GM23338 (cell line): ENCODE results near the gene CRYBG1. TPM values are rescaled to one million over a fixed set of nuclear protein-coding genes. Genes with fewer than 3 reads are reported as not detected.

Experiments used
- ATAC-seq: fragments of 200-7000 bp; cut with Tn5 transposase; 3 replicates; pipeline ENCODE4 v1.9.1; 2020
- DNase-seq: peaks from one replicate; pipeline ENCODE4 v3.0.0-alpha.2; 2015; ENCODE audit warnings: low spot score
- H2AFZ ChIP-seq: fragments of 200-600 bp; sonication (generic); 2 replicates; pipeline ENCODE4 v1.8.0; 2016; ENCODE audit warnings: antibody characterized with exemption, mild to moderate bottlenecking, moderate library complexity
- H3F3A ChIP-seq: fragments of 200-600 bp; sonication (generic); replicated peaks from 2 replicates; pipeline ENCODE4 v1.8.0; 2017; ENCODE audit warnings: antibody characterized with exemption, mixed run types, low read depth
- H3K27ac ChIP-seq: fragments of 200-600 bp; sonication (generic); 2 replicates; pipeline ENCODE4 v1.6.1; 2016; ENCODE audit warnings: low read depth
- H3K27me3 ChIP-seq: fragments of 200-600 bp; sonication (generic); 2 replicates; pipeline ENCODE4 v1.8.0; 2016; ENCODE audit warnings: mild to moderate bottlenecking, mixed run types, moderate library complexity; ENCODE audit not compliant: insufficient read depth
- H3K36me3 ChIP-seq: fragments of 200-600 bp; sonication (generic); 2 replicates; pipeline ENCODE4 v1.8.0; 2016; ENCODE audit warnings: mild to moderate bottlenecking; ENCODE audit not compliant: insufficient read depth
- H3K4me1 ChIP-seq: fragments of 200-600 bp; sonication (generic); 2 replicates; pipeline ENCODE4 v1.8.0; 2016; ENCODE audit warnings: mild to moderate bottlenecking, moderate library complexity; ENCODE audit not compliant: insufficient read depth
- H3K4me2 ChIP-seq: fragments of 200-600 bp; sonication (generic); 2 replicates; pipeline ENCODE4 v1.7.1; 2017; ENCODE audit warnings: mixed run types
- H3K4me3 ChIP-seq: fragments of 200-600 bp; sonication (generic); 2 replicates; pipeline ENCODE4 v1.6.1; 2016; ENCODE audit warnings: mixed run types
- H3K79me2 ChIP-seq: fragments of 200-600 bp; sonication (generic); replicated peaks from 2 replicates; pipeline ENCODE4 v1.8.0; 2017; ENCODE audit warnings: mild to moderate bottlenecking; ENCODE audit not compliant: insufficient read depth
- H3K9me2 ChIP-seq: fragments of 200-600 bp; sonication (generic); 2 replicates; pipeline ENCODE4 v1.8.0; 2017; ENCODE audit not compliant: insufficient read depth
- H4K20me1 ChIP-seq: fragments of 200-600 bp; sonication (generic); replicated peaks from 2 replicates; pipeline ENCODE4 v1.8.0; 2017; ENCODE audit warnings: mild to moderate bottlenecking; ENCODE audit not compliant: insufficient read depth
- H3K27ac Mint-ChIP-seq: 2 replicates; pipeline ENCODE4 v1.8.0; 2020; ENCODE audit warnings: inconsistent platforms, mild to moderate bottlenecking, moderate library complexity, mixed read lengths
- H3K27me3 Mint-ChIP-seq: 3 replicates; pipeline ENCODE4 v1.8.0; 2022; ENCODE audit warnings: low read depth, mild to moderate bottlenecking, moderate library complexity, mixed read lengths, inconsistent platforms; ENCODE audit not compliant: insufficient read depth, poor library complexity
- H3K36me3 Mint-ChIP-seq: 3 replicates; pipeline ENCODE4 v1.8.0; 2021; ENCODE audit warnings: low read depth, mild to moderate bottlenecking, inconsistent platforms, moderate library complexity, mixed read lengths
- H3K4me1 Mint-ChIP-seq: 3 replicates; pipeline ENCODE4 v1.8.0; 2020; ENCODE audit warnings: mild to moderate bottlenecking, inconsistent platforms, mixed read lengths
- H3K4me3 Mint-ChIP-seq: 3 replicates; pipeline ENCODE4 v1.8.0; 2021; ENCODE audit warnings: moderate library complexity, mild to moderate bottlenecking, inconsistent platforms, mixed read lengths
- H3K9me3 Mint-ChIP-seq: 3 replicates; pipeline ENCODE4 v1.8.0; 2020; ENCODE audit warnings: moderate library complexity, mild to moderate bottlenecking, inconsistent platforms, mixed read lengths
- CREB1 ChIP-seq: fragments of 250-450 bp; sonication (Bioruptor Pico); IDR thresholded peaks from 2 replicates; pipeline ENCODE4 v1.5.0; 2020; ENCODE audit warnings: low read depth, mild to moderate bottlenecking, moderate library complexity
- CTCF ChIP-seq, 2 experiments: fragments of 200-600 bp in 1 of 2; sonication (generic) in 1 of 2; conservative IDR thresholded peaks; 2 replicates each; pipeline versions ENCODE4 v1.5.1 to v1.6.1; 2016 to 2017; ENCODE audit warnings: antibody characterized with exemption in 2 of 2, low read depth in 2 of 2, mild to moderate bottlenecking in 2 of 2, moderate library complexity in 1 of 2
- EZH2phosphoT487 ChIP-seq: fragments of 200-600 bp; sonication (generic); IDR thresholded peaks from one replicate; pipeline ENCODE4 v1.8.1; 2018; ENCODE audit warnings: antibody characterized with exemption; ENCODE audit not compliant: unreplicated experiment
- JUNB ChIP-seq: IDR thresholded peaks from one replicate; pipeline ENCODE4 v1.6.1; 2016; ENCODE audit warnings: antibody characterized with exemption; ENCODE audit not compliant: unreplicated experiment
- NANOG ChIP-seq: IDR thresholded peaks from 2 replicates; pipeline ENCODE4 v1.6.1; 2016; ENCODE audit warnings: antibody characterized with exemption, borderline replicate concordance
- POLR2AphosphoS5 ChIP-seq: IDR thresholded peaks from 2 replicates; pipeline ENCODE4 v1.6.1; 2016; ENCODE audit warnings: antibody characterized with exemption, low read depth
- REST ChIP-seq: IDR thresholded peaks from one replicate; pipeline ENCODE4 v1.6.1; 2018; ENCODE audit warnings: antibody characterized with exemption; ENCODE audit not compliant: unreplicated experiment
- STAT1 ChIP-seq: IDR thresholded peaks from one replicate; pipeline ENCODE4 v1.6.1; 2016; ENCODE audit warnings: antibody characterized with exemption; ENCODE audit not compliant: unreplicated experiment
- ZNF114 ChIP-seq: fragments of 250-450 bp; sonication (Bioruptor Pico); IDR thresholded peaks from 2 replicates; pipeline ENCODE4 v1.5.0; 2020; ENCODE audit warnings: mild to moderate bottlenecking, moderate library complexity
- ZNF331 ChIP-seq: fragments of 250-450 bp; sonication (Bioruptor Pico); IDR thresholded peaks from 2 replicates; pipeline ENCODE4 v1.5.0; 2020; ENCODE audit warnings: low read depth, mild to moderate bottlenecking, moderate library complexity
- polyA plus RNA-seq: library from polyadenylated mRNA; unstranded; fragments of >200 nt; fragmentation: Nextera tagmentation; extraction: Ambion mirVana; gene quantifications from 2 replicates; pipeline ENCODE4 v1.2.1, GENCODE V29; 2016
- total RNA-seq: library from RNA; depleted of rRNA; stranded (reverse); fragments of >200 nt; shearing (Covaris generic); gene quantifications from 2 replicates; pipeline ENCODE4 v1.2.3, GENCODE V29; 2014
- TF ChIP-seq, protein P1 (sequence below): IDR thresholded peaks from 2 replicates; pipeline ENCODE4 v1.6.1; 2016; ENCODE audit warnings: antibody characterized with exemption

Gene CRYBG1
- total and polyA plus RNA-seq, 2 experiments from 2014 or later = 3.7 to 17.2 TPM

DNA sequence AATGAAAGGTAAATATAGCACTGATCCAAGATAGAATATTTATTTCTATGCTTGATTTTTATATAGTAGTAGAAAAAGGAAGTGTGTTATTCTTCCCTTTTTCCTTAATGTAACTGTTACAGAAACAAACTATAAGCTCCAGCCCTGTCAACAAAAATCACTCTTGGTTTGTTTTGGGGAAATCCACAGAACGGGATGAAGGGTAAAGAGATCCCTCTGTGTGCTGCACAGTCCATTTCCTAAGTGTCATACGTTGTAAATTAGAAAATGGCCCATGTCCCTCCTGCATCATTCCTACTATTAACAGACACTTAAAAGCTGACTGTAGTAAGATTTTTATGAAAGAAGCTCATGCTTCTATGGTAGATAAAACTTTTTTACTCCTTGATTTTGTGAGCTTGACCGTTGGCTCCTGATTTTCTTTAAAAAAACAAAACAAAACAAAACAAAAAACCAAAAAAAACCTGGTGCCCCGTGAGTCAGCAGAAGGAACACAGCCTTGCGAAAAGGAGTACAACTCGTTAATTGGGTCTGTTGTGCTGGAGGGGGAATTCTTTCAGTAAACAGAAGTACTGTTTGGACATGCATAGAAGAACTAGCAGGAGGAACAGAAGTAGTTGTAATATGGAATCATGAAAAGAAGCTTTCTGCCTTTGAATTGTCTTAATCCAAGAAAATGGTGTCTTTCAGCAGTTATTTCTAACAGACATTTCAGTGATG lies 201.3 kb downstream of the CRYBG1 start:
- Mint-ChIP-seq H3K36me3 (peaks cover 3% of the 10 kb centered on the region; the same call in 1 of the 3 replicates), H3K27ac (peak overlapping the region; percentile 73; the same call in 1 of the 2 replicates), H3K4me3 (no peak overlapping the region), H3K4me1 (peaks cover 15% of the 10 kb centered on the region), H3K9me3 (no peaks in the 10 kb centered on the region), H3K27me3 (peaks cover 2% of the 10 kb centered on the region)
- DNase-seq (no peak), ATAC-seq (no peak)
- Histone ChIP-seq H3K36me3 (no peaks in the 10 kb centered on the region), H3K27ac (no peak overlapping the region), H3K27me3 (no peaks in the 10 kb centered on the region), H3K4me3 (no peak overlapping the region), H3K9me2 (no peaks in the 10 kb centered on the region), H3K4me1 (peaks cover 9% of the 10 kb centered on the region), H3K4me2 (no peak overlapping the region), H2AFZ (no peak overlapping the region), H3F3A (no peaks in the 10 kb centered on the region), H3K79me2 (no peaks in the 10 kb centered on the region), H4K20me1 (no peaks in the 10 kb centered on the region)
- no peak for TF ChIP-seq REST
- no peak for TF ChIP-seq POLR2AphosphoS5
- TF ChIP-seq, protein P1, sequence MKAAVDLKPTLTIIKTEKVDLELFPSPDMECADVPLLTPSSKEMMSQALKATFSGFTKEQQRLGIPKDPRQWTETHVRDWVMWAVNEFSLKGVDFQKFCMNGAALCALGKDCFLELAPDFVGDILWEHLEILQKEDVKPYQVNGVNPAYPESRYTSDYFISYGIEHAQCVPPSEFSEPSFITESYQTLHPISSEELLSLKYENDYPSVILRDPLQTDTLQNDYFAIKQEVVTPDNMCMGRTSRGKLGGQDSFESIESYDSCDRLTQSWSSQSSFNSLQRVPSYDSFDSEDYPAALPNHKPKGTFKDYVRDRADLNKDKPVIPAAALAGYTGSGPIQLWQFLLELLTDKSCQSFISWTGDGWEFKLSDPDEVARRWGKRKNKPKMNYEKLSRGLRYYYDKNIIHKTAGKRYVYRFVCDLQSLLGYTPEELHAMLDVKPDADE = no peak
- TF ChIP-seq CTCF (conservative IDR thresholded peaks at IDR 0.05; ENCODE audit: low read depth in 2 of 2) = no peak
- TF ChIP-seq EZH2phosphoT487 = no peak
- no peak for TF ChIP-seq NANOG
- no peak for TF ChIP-seq ZNF331
- TF ChIP-seq CREB1 (CRISPR knock-in tag) = no peak

DNA sequence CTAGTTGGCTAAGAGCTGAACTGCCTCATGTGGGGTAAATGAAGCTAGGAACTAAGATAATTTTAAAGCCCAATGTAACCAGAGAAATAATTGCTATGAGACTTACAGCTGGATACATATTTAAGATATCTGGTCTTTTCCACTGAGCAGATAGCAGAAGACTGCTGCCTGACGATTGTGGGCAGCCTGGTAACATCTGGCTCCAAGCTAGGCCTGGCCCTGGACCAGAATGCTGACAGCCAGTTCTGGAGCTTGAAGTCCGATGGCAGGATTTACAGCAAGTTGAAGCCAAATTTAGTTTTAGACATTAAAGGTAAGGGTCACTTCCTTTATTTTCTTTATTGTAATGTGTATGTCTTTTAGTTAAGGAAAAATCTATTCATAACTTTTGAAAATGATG lies 203.1 kb downstream of the CRYBG1 start:
- no peak overlapping the region for H3K4me2 ChIP-seq
- no peaks in the 10 kb centered on the region for H3K79me2 ChIP-seq
- no peak overlapping the region for H3K4me3 Mint-ChIP-seq
- H3K27me3 Mint-ChIP-seq = peaks cover 2% of the 10 kb centered on the region
- peaks cover 9% of the 10 kb centered on the region for H3K4me1 ChIP-seq
- no peak overlapping the region for H2AFZ ChIP-seq
- H3K27ac Mint-ChIP-seq = no peak overlapping the region
- H3K4me3 ChIP-seq = no peak overlapping the region
- H3K27me3 ChIP-seq = no peaks in the 10 kb centered on the region
- DNase-seq (no peak), ATAC-seq (no peak)
- no peak overlapping the region for H3K27ac ChIP-seq
- no peaks in the 10 kb centered on the region for H3K36me3 ChIP-seq
- H3F3A ChIP-seq = no peaks in the 10 kb centered on the region
- no peaks in the 10 kb centered on the region for H3K9me2 ChIP-seq
- H3K36me3 Mint-ChIP-seq = peaks cover 3% of the 10 kb centered on the region; the same call in 1 of the 3 replicates
- no peaks in the 10 kb centered on the region for H3K9me3 Mint-ChIP-seq
- H3K4me1 Mint-ChIP-seq = peaks cover 15% of the 10 kb centered on the region
- H4K20me1 ChIP-seq = no peaks in the 10 kb centered on the region
- TF ChIP-seq POLR2AphosphoS5 (no peak), ZNF114 (no peak), NANOG (no peak), JUNB (no peak), STAT1 (no peak), CREB1 (CRISPR knock-in tag) (no peak), REST (no peak), EZH2phosphoT487 (no peak)
- TF ChIP-seq, protein P1 = no peak
